Body of pancreas (tissue), 4 donors: ENCODE measurements around the gene ADNP2. TPM values are rescaled to one million over a fixed set of nuclear protein-coding genes. Genes with fewer than 3 reads are reported as not detected.

Source experiments
- ATAC-seq: fragments of 150-250 bp; one replicate; pipeline ENCODE4 v1.9.1; 2016
- DNase-seq, 4 donors: peaks; one replicate each; pipeline ENCODE4 v3.0.0-alpha.2; 2019
- H3K27ac ChIP-seq, 4 donors: fragments of 200-600 bp; sonication (generic); 1 replicate in 3 of 4; 2 replicates in 1 of 4; pipeline versions ENCODE4 v1.5.1 to v1.6.1; 2016 to 2019; ENCODE audit warnings: mild to moderate bottlenecking in 1 of 4, mixed read lengths in 1 of 4, moderate library complexity in 1 of 4
- H3K27me3 ChIP-seq, 2 donors: fragments of 200-600 bp; sonication (generic); one replicate each; pipeline ENCODE4 v1.6.0; 2016; ENCODE audit warnings: mild to moderate bottlenecking in 1 of 2
- H3K36me3 ChIP-seq, 2 donors: fragments of 200-600 bp; sonication (generic); replicated peaks in 1 of 2; 2 replicates each; pipeline ENCODE4 v1.5.1; 2016; ENCODE audit warnings: low read depth in 2 of 2; ENCODE audit not compliant: insufficient read depth in 1 of 2
- H3K4me1 ChIP-seq: fragments of 200-600 bp; sonication (generic); one replicate; pipeline ENCODE4 v1.6.0; 2016
- H3K4me3 ChIP-seq, 2 donors: fragments of 200-600 bp; sonication (generic); 1 replicate in 1 of 2; 2 replicates in 1 of 2; pipeline ENCODE4 v1.5.1; 2016 to 2019
- H3K9me3 ChIP-seq, 3 donors: fragments of 200-600 bp; sonication (generic); 1 replicate in 2 of 3; 2 replicates in 1 of 3; pipeline ENCODE4 v1.5.1; 2016
- POLR2A ChIP-seq, 3 donors: fragments of 450-650 bp; IDR thresholded peaks; one replicate each; pipeline ENCODE4 v1.6.1; 2016; ENCODE audit warnings: antibody characterized with exemption in 3 of 3, mild to moderate bottlenecking in 2 of 3
- WGBS, 2 donors: methylation state at CpG; one replicate each; pipeline ENCODE4 v1.1.5; 2017; 5-methylcytosine and 5-hydroxymethylcytosine counted together
- intact Hi-C: fragments of 100-400 bp; cut with DNase I; formaldehyde crosslinking; loops from one replicate; pipeline ENCODE4 v1.15.1; 2023
- total RNA-seq, 2 donors: library from RNA; depleted of rRNA; stranded (reverse); fragments of >200 nt; gene quantifications; one replicate each; pipeline ENCODE4 v1.1.0, GENCODE V29; 2016
- TF ChIP-seq, protein P1 (sequence below), 7 experiments: fragments of 450-650 bp in 4 of 7; fragments of 200-600 bp in 3 of 7; sonication (generic) in 3 of 7; IDR thresholded peaks; one replicate each; pipeline ENCODE4 v1.5.1; 2016 to 2019; ENCODE audit warnings: antibody characterized with exemption in 7 of 7

The ADNP2 gene
- total RNA-seq, 2 donors from 2014 or later = 7.0 to 9.2 TPM

DNA sequence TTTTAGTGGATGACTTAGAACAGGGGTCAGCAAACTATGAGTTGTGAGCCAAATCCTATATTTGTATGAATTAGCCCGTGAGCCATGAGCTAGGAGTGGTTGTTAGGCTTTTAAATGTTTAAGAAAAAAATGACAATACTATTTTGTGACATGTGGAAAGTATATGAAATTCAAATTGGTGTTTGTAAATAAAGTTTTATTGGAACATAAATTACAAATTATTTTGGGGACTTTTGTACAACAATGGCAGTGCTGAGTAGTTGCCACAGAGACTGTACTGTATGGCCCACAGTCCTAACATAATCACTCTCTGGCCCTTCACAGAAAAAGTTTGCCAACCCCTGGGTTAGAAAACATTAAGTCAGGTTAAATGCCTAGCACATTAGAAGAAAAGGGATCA, 26.1 kb downstream of the ADNP2 start:
- 100% methylated on average over 1 of the region's 1 CpG for WGBS, 2 donors
- peaks cover 0 to 25% of the 10 kb centered on the region in 2 donors for H3K36me3 ChIP-seq

DNA sequence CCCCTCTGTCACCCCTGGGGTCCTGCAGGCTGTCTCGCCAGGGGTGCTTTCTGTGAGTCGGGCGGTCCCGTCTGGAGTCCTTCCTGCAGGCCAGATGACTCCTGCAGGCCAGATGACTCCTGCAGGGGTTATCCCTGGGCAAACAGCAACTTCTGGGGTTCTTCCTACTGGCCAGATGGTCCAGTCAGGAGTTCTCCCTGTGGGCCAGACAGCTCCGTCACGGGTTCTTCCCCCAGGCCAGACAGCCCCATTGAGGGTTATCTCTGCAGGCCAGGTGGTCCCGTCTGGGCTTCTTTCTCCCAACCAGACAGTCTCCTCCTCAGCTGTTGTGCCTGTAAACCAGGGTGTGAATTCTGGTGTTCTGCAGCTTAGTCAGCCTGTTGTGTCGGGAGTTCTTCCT, 27.6 kb downstream of the ADNP2 start:
- Histone ChIP-seq H3K9me3 (no peaks in the 10 kb centered on the region), H3K4me1 (no peaks in the 10 kb centered on the region), H3K27me3 (no peaks in the 10 kb centered on the region), H3K36me3 (peaks cover 0 to 25% of the 10 kb centered on the region in 2 donors), H3K4me3 (no peak overlapping the region), H3K27ac (no peak overlapping the region)
- intact Hi-C loops = no loop called here
- ATAC-seq (no peak), DNase-seq (no peak)
- 85 to 94% methylated on average over 7 to 8 of the region's 8 CpGs for WGBS, 2 donors
- TF ChIP-seq POLR2A (IDR thresholded peaks at IDR 0.05) = no peak
- TF ChIP-seq, protein P1, sequence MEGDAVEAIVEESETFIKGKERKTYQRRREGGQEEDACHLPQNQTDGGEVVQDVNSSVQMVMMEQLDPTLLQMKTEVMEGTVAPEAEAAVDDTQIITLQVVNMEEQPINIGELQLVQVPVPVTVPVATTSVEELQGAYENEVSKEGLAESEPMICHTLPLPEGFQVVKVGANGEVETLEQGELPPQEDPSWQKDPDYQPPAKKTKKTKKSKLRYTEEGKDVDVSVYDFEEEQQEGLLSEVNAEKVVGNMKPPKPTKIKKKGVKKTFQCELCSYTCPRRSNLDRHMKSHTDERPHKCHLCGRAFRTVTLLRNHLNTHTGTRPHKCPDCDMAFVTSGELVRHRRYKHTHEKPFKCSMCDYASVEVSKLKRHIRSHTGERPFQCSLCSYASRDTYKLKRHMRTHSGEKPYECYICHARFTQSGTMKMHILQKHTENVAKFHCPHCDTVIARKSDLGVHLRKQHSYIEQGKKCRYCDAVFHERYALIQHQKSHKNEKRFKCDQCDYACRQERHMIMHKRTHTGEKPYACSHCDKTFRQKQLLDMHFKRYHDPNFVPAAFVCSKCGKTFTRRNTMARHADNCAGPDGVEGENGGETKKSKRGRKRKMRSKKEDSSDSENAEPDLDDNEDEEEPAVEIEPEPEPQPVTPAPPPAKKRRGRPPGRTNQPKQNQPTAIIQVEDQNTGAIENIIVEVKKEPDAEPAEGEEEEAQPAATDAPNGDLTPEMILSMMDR (IDR thresholded peaks at IDR 0.05) = no peak

More for the DNA sequence above, 26.1 kb downstream of the ADNP2 start:
- ATAC-seq (no peak), DNase-seq (no peak)
- Histone ChIP-seq H3K4me1 (no peaks in the 10 kb centered on the region), H3K27me3 (no peaks in the 10 kb centered on the region), H3K9me3 (no peaks in the 10 kb centered on the region), H3K27ac (no peak overlapping the region), H3K4me3 (no peak overlapping the region)
- intact Hi-C loops = no loop called here
- TF ChIP-seq POLR2A (IDR thresholded peaks at IDR 0.05) = no peak
- TF ChIP-seq, protein P1 (IDR thresholded peaks at IDR 0.05) = no peak

DNA sequence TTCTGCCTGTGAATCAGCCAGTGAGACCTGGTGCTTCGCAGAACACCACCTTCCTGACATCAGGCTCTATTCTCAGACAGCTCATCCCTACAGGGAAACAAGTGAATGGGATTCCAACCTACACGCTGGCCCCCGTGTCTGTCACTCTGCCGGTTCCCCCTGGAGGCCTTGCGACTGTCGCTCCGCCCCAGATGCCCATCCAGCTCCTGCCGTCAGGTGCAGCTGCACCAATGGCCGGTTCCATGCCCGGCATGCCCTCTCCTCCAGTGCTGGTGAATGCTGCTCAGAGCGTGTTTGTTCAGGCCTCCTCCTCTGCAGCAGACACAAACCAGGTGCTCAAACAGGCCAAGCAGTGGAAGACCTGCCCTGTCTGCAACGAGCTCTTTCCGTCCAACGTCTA, 28.1 kb downstream of the ADNP2 start:
- Histone ChIP-seq H3K27ac (no peak overlapping the region), H3K36me3 (peaks cover 0 to 25% of the 10 kb centered on the region in 2 donors), H3K4me1 (no peaks in the 10 kb centered on the region), H3K4me3 (no peak overlapping the region), H3K9me3 (no peaks in the 10 kb centered on the region), H3K27me3 (no peaks in the 10 kb centered on the region)
- WGBS, 2 donors = 91 to 94% methylated on average over 10 to 14 of the region's 14 CpGs
- TF ChIP-seq, protein P1 (IDR thresholded peaks at IDR 0.05) = no peak
- TF ChIP-seq POLR2A (IDR thresholded peaks at IDR 0.05) = no peak
- ATAC-seq (no peak), DNase-seq (no peak)
- intact Hi-C loops = no loop called here

DNA sequence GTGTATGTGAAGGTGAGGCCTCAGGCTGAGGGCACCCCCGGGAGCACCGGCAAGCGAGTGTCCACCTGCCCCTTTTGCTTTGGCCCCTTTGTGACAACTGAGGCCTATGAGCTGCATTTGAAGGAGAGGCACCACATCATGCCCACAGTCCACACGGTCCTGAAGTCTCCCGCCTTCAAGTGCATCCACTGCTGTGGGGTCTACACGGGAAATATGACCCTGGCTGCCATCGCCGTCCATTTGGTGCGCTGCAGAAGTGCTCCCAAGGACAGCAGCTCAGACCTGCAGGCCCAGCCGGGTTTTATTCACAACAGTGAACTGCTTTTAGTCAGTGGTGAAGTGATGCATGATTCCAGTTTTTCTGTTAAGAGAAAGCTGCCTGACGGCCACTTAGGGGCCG, 28.9 kb downstream of the ADNP2 start:
- H3K27ac ChIP-seq = no peak overlapping the region
- H3K4me3 ChIP-seq = no peak overlapping the region
- H3K27me3 ChIP-seq = no peaks in the 10 kb centered on the region
- no peaks in the 10 kb centered on the region for H3K9me3 ChIP-seq
- ATAC-seq (no peak), DNase-seq (no peak)
- 86 to 87% methylated on average over 4 to 12 of the region's 12 CpGs for WGBS, 2 donors
- intact Hi-C loops = no loop called here
- H3K36me3 ChIP-seq = peaks cover 0 to 25% of the 10 kb centered on the region in 2 donors
- TF ChIP-seq, protein P1 (IDR thresholded peaks at IDR 0.05) = no peak
- no peak for TF ChIP-seq POLR2A (IDR thresholded peaks at IDR 0.05)
- H3K4me1 ChIP-seq = peaks cover 2% of the 10 kb centered on the region

DNA sequence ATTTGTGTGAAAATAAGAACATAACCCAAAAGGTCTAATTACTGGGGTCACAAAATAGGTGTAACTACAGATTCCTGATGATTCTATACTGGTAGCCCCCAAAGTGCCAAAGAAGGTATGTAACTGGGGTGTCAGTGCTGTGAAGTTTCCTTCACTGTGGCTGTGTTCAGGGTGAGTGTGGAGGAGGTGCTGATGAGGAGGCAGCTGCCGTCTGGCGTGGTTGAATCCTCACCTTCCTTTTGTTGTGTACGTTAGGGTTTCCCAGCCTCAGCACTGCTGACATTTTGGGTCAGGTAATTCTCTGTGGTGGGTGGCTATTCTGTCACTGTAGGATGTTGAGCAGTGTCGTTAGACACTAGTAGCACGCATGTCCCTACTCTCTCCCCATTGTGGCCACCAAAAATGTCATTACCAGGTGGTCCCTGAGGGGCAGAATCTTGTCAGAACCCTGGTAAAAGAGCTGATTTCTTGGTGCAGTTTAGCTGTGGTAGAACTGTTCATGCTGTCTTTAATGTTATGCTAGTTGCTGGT, 31.5 kb downstream of the ADNP2 start:
- no peaks in the 10 kb centered on the region for H3K9me3 ChIP-seq
- ATAC-seq = no peak
- 86 to 95% methylated on average over 5 of the region's 5 CpGs for WGBS, 2 donors

More for the DNA sequence above, 31.5 kb downstream of the ADNP2 start:
- H3K36me3 ChIP-seq = peaks cover 0 to 24% of the 10 kb centered on the region in 2 donors
- no peak for DNase-seq
- TF ChIP-seq, protein P1 (IDR thresholded peaks at IDR 0.05) = no peak
- TF ChIP-seq POLR2A (IDR thresholded peaks at IDR 0.05) = no peak
- no peak overlapping the region for H3K4me3 ChIP-seq
- H3K27ac ChIP-seq = no peak overlapping the region
- H3K4me1 ChIP-seq = peaks cover 15% of the 10 kb centered on the region
- no peaks in the 10 kb centered on the region for H3K27me3 ChIP-seq
- intact Hi-C loops = no loop called here
